ENCODE results near the gene CCDC178.

DNA sequence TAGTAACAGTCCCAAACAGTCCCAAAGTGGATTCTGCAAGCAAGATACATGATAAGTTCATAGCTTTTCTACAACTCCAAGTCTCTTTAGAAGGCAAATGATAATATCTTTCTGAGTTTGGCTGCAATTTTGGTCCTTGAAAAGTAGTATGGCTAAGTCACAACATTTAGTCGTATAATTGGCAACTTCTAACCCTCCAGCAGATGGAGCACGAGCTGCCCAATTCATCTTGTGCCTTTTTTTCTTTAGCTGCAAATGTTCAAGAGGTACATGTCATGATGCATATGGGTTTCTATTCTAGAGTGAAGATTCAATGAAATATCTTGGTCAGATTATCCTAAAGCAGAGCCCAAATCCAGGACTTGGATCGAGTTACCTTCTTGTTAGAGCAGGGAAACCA is 540.7 kb downstream of the CCDC178 start:
- TF ChIP-seq EZH2 (IDR thresholded peaks at IDR 0.05; ENCODE audit: low read length, missing control alignments): no peak
- TF ChIP-seq, protein P1, sequence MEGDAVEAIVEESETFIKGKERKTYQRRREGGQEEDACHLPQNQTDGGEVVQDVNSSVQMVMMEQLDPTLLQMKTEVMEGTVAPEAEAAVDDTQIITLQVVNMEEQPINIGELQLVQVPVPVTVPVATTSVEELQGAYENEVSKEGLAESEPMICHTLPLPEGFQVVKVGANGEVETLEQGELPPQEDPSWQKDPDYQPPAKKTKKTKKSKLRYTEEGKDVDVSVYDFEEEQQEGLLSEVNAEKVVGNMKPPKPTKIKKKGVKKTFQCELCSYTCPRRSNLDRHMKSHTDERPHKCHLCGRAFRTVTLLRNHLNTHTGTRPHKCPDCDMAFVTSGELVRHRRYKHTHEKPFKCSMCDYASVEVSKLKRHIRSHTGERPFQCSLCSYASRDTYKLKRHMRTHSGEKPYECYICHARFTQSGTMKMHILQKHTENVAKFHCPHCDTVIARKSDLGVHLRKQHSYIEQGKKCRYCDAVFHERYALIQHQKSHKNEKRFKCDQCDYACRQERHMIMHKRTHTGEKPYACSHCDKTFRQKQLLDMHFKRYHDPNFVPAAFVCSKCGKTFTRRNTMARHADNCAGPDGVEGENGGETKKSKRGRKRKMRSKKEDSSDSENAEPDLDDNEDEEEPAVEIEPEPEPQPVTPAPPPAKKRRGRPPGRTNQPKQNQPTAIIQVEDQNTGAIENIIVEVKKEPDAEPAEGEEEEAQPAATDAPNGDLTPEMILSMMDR (conservative IDR thresholded peaks at IDR 0.05 in 1 of 2, IDR thresholded peaks at IDR 0.05 in 1 of 2; ENCODE audit: low read depth in 1 of 2, low read length in 2 of 2): peak in 1 of 2 donors; percentile 38
